Measurements from ENCODE around the gene ANAPC4. TPM values are rescaled to one million over a fixed set of nuclear protein-coding genes. Genes with fewer than 3 reads are reported as not detected.

Gene ANAPC4
- total and polyA plus RNA-seq, 2 of the 4 experiments (the other 2 are of a cell fraction): 12.4 to 18.3 TPM

GRCh38 chr4:25466966-25467697, 90.1 kb downstream of the ANAPC4 start:
- Histone ChIP-seq H3K23ac (ENCODE audit: low read depth, low read length) (no peak overlapping the region), H3K9ac (ENCODE audit: low read depth, low read length) (no peak overlapping the region), H3K14ac (replicated peaks; ENCODE audit: low read depth, low read length) (no peak overlapping the region), H3K79me1 (ENCODE audit: low read depth in 1 of 2, low read length in 2 of 2) (no peaks in the 10 kb centered on the region), H3K27ac (ENCODE audit: insufficient read depth, low read length) (no peak overlapping the region), H2AK5ac (ENCODE audit: low read depth, low read length) (no peak overlapping the region), H3K4me2 (ENCODE audit: low read depth, low read length) (no peak overlapping the region), H2BK15ac (ENCODE audit: low read depth, low read length) (no peak overlapping the region), H4K91ac (ENCODE audit: insufficient read depth, low read depth, low read length) (no peak overlapping the region), H2AK9ac (replicated peaks; ENCODE audit: low read depth, low read length, poor library complexity) (no peak overlapping the region), H3K18ac (ENCODE audit: low read depth, low read length) (no peak overlapping the region), H3K4me3 (ENCODE audit: insufficient read depth, low read depth, low read length) (no peak overlapping the region), H3K4me1 (ENCODE audit: control insufficient read depth, insufficient read depth, low read length) (no peaks in the 10 kb centered on the region), H4K8ac (ENCODE audit: low read depth in 2 of 2, low read length in 2 of 2) (no peak overlapping the region), H3K9me3 (ENCODE audit: control insufficient read depth, insufficient read depth, low read length) (no peaks in the 10 kb centered on the region), H3K27me3 (ENCODE audit: control insufficient read depth, insufficient read depth, low read length) (no peaks in the 10 kb centered on the region; the same call in 1 of the 2 replicates), H3K56ac (ENCODE audit: extremely low read depth, insufficient read depth, low read length) (no peak overlapping the region), H2BK5ac (ENCODE audit: low read depth, low read length, poor library complexity, severe bottlenecking) (no peak overlapping the region), H2BK120ac (ENCODE audit: low read depth, low read length) (no peak overlapping the region), H4K20me1 (ENCODE audit: insufficient read depth, low read length) (no peaks in the 10 kb centered on the region), H3K36me3 (ENCODE audit: control insufficient read depth, insufficient read depth, low read length) (no peaks in the 10 kb centered on the region), H3K4ac (ENCODE audit: low read depth, low read length) (no peak overlapping the region), H2BK20ac (ENCODE audit: low read depth, low read length) (no peak overlapping the region), H4K5ac (ENCODE audit: low read depth, low read length) (no peak overlapping the region), H2AFZ (replicated peaks; ENCODE audit: low read length, poor library complexity) (no peak overlapping the region), H3K9me1 (ENCODE audit: insufficient read depth, low read length) (no peaks in the 10 kb centered on the region)
- dilution Hi-C loops (cut with HindIII; ENCODE audit: low sequenced_read_pairs, unreplicated experiment) (no loop called here), in situ Hi-C loops (cut with MboI; ENCODE audit: low sequenced_read_pairs) (no loop called here), intact Hi-C loops (cut with micrococcal nuclease) (no loop called here)
- ATAC-seq (ENCODE audit: low read depth) (no peak), DNase-seq (no peak)
- BruUV-seq (replicated peaks): no TSS peak
- no peak for TF ChIP-seq MAZ (IDR thresholded peaks at IDR 0.05; ENCODE audit: borderline replicate concordance, low read depth, low read length)
- no peak for TF ChIP-seq CEBPB (IDR thresholded peaks at IDR 0.05; ENCODE audit: low read depth, low read length)
- no peak for TF ChIP-seq FOS (IDR thresholded peaks at IDR 0.05; ENCODE audit: low read depth, low read length)
- TF ChIP-seq USF2 (IDR thresholded peaks at IDR 0.05; ENCODE audit: low read depth, low read length): no peak
- no peak for TF ChIP-seq RAD21 (IDR thresholded peaks at IDR 0.05; ENCODE audit: low read length)
- no peak for TF ChIP-seq CTCF (conservative IDR thresholded peaks at IDR 0.05; ENCODE audit: low read depth, low read length)
- TF ChIP-seq RCOR1 (IDR thresholded peaks at IDR 0.05; ENCODE audit: insufficient replicate concordance, low read length): no peak
- TF ChIP-seq MXI1 (IDR thresholded peaks at IDR 0.05; ENCODE audit: borderline replicate concordance, low read depth, low read length): no peak
- TF ChIP-seq NFE2L2 (IDR thresholded peaks at IDR 0.05; ENCODE audit: low read depth, low read length): no peak
- TF ChIP-seq RFX5 (IDR thresholded peaks at IDR 0.05; ENCODE audit: low read depth, low read length): no peak
- TF ChIP-seq SMC3 (IDR thresholded peaks at IDR 0.05; ENCODE audit: low read depth, low read length): no peak
- WGBS, 2 experiments (ENCODE audit: extremely low coverage in 2 of 2, insufficient read length in 1 of 2): 83% methylated on average over 1 of the region's 11 CpGs; no CpG with 5 or more reads in 1 of the 2 experiments
- POLR2A ChIA-PET (ENCODE audit: unreplicated experiment): no interaction called here
- CTCF ChIA-PET: no interaction called here
